Measurements from ENCODE around the gene FRA10AC1. TPM values are rescaled to one million over a fixed set of nuclear protein-coding genes. Genes with fewer than 3 reads are reported as not detected.

FRA10AC1 gene
- total and polyA plus RNA-seq, 2 of the 13 experiments (the other 11 are each of a cell fraction or from before 2014, with no cell fraction given), result 5.3 to 7.4 TPM

- TF ChIP-seq ZHX1 (CRISPR knock-in tag; IDR thresholded peaks at IDR 0.05; ENCODE audit: low read depth) (no peak), HOXD1 (CRISPR knock-in tag; IDR thresholded peaks at IDR 0.05) (no peak), CREB1 (IDR thresholded peaks at IDR 0.05) (no peak), CREB1 (CRISPR knock-in tag; IDR thresholded peaks at IDR 0.05) (no peak), YY1 (IDR thresholded peaks at IDR 0.05; ENCODE audit: insufficient read depth, insufficient replicate concordance, low read depth, low read length) (no peak), HOXA9 (CRISPR knock-in tag; IDR thresholded peaks at IDR 0.05; ENCODE audit: borderline replicate concordance) (no peak), MTF2 (CRISPR knock-in tag; IDR thresholded peaks at IDR 0.05; ENCODE audit: borderline replicate concordance) (no peak), HIVEP1 (CRISPR knock-in tag; IDR thresholded peaks at IDR 0.05) (no peak), ZNF101 (CRISPR knock-in tag; IDR thresholded peaks at IDR 0.05; ENCODE audit: borderline replicate concordance, low read depth) (no peak)
These were observed 14.4 kb upstream of the FRA10AC1 start (continued) for GRCh38 chr10:93716766-93717165.

GRCh38 chr10:93715345-93715744 is 13.0 kb upstream of the FRA10AC1 start:
- ATAC-seq (no peak), FAIRE-seq (no peak), DNase-seq (ENCODE audit: low spot score) (no peak)
- H3K9me3 ChIP-seq (ENCODE audit: low read length), result no peaks in the 10 kb centered on the region
- H4K20me1 ChIP-seq (ENCODE audit: insufficient read depth, low read length), result no peaks in the 10 kb centered on the region
- ChIA-PET POLR2A (no interaction called here), CTCF (ENCODE audit: low intra/inter-chr PET ratio, low total read pairs) (no interaction called here)
- intact Hi-C loops (cut with micrococcal nuclease; ENCODE audit: unreplicated experiment), result no loop called here
- H3K4me2 ChIP-seq (ENCODE audit: low read depth, low read length), result no peak overlapping the region
- H3K36me3 ChIP-seq (replicated peaks in 1 of 2; ENCODE audit: control insufficient read depth in 1 of 2, insufficient read depth in 2 of 2, low read length in 2 of 2), result no peaks in the 10 kb centered on the region
- H3K27me3 ChIP-seq (ENCODE audit: control insufficient read depth in 1 of 2, insufficient read depth in 2 of 2, low read length in 2 of 2), result no peaks in the 10 kb centered on the region; a peak in 1 of 5 replicates
- H3K4me1 ChIP-seq (ENCODE audit: insufficient read depth, low read length), result peaks cover 4% of the 10 kb centered on the region
- H3K79me2 ChIP-seq (ENCODE audit: insufficient read depth, low read length), result no peaks in the 10 kb centered on the region
- no peak overlapping the region for H3K27ac ChIP-seq (ENCODE audit: extremely low read length, insufficient read depth, low read length)
- in situ Hi-C loops (cut with HindIII; ENCODE audit: extremely low pct_ligation_motif_present, low pct_unique_long_range_greater_than_20kb), result no loop called here
- no peak overlapping the region for H3K9ac ChIP-seq (ENCODE audit: insufficient read depth, low read depth, low read length)
- WGBS (ENCODE audit: low lambda C conversion rate), result 24% methylated on average over 5 of the region's 5 CpGs
- TF ChIP-seq CREB1 (IDR thresholded peaks at IDR 0.05) (peak; percentile 69), CREB1 (CRISPR knock-in tag; IDR thresholded peaks at IDR 0.05) (no peak), ZNF558 (CRISPR knock-in tag; IDR thresholded peaks at IDR 0.05; ENCODE audit: borderline replicate concordance) (no peak), ATRX (CRISPR knock-in tag; IDR thresholded peaks at IDR 0.05; ENCODE audit: borderline replicate concordance) (no peak)
- H3K4me3 ChIP-seq (replicated peaks in 1 of 3; ENCODE audit: insufficient read depth in 1 of 3, low read depth in 2 of 3, low read length in 3 of 3), result no peak overlapping the region
- H2AFZ ChIP-seq (ENCODE audit: low read length), result no peak overlapping the region
- no TSS peak for BruUV-seq (replicated peaks)

Measured in HepG2 (cell line).